HG03139 (cell line): ENCODE data around the gene CDH4.

ENCODE experiments used
- ATAC-seq: cut with Tn5 transposase; IDR thresholded peaks from one replicate; pipeline ENCODE4 v1.9.1; 2021; ENCODE audit not compliant: unreplicated experiment

CDH4 gene

DNA sequence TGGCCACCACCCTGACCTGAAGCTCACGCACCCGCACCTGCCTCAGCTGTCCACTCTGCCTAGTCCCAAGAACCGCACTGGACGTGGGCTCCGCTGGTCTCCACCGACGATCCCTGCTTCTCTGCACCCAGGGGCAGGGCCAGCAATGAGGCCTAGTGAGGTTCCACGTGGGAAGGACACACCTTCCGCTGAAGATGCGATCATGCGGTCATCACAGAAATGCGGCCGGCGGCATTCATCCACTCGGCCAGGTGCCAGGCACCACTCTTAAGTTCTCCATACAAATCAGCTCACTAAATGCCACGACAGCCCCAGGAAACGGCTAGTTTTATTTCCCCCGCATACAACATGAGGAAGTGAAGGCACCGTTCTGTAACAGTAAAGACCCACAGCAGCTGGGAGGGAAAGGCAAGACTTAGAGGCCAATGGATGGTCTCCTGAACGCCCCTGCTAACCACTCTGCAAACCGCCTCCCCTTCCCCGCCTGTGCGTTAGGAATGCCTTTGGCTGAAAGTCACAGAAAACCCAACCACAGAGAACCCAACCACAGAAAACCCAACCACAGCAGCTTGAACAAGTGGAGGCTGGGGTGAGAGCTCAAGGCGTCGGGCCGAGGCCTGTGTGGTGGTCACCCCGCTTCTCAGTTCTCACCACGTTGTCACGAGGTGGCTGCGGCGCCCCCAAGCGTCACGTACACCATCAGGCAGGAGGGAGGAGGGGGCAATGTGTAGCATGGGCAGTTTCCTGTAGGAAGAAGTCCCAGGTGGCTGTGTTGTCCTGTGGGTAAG lies 609.2 kb downstream of the CDH4 start:
- ATAC-seq, result no peak

DNA sequence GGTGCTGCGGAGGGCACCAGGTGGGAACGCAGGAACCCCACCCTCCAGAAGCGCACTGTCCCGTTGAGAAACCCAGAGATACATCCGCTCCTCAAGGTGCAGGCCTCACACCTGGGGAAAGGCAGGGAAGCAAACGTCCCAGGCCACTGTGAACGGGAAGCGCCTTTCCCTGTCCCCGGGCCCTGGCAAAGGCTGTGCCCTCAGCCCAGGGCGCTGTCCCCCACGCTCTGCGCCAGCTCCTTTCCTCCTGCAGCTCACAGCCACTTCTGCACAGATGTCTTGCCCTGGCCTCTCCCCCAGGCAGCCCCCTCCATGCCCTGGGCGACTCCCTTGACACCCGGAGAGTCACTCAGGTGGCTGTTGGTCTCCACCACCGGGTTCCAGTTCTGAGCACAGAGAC lies 609.8 kb downstream of the CDH4 start:
- no peak for ATAC-seq

DNA sequence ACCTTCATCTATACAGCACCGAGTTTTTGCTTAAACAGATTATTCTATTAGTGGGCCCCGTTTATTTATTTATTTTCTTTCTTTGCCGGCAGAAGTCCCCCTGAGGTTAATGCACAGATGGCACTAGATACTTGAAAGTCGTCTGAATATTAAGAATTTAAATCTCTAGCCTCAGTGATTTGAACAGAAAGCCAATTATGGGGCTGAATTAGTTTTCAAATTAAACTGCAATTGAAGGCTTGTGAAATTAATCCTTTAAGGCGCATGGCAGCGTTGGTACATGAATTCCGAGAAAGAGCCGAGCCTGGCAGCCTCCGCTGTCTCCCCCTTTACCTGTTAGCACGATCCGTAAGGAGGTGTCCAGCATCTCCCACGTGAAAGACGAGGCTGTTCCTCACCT lies 610.8 kb downstream of the CDH4 start:
- ATAC-seq, result no peak

DNA sequence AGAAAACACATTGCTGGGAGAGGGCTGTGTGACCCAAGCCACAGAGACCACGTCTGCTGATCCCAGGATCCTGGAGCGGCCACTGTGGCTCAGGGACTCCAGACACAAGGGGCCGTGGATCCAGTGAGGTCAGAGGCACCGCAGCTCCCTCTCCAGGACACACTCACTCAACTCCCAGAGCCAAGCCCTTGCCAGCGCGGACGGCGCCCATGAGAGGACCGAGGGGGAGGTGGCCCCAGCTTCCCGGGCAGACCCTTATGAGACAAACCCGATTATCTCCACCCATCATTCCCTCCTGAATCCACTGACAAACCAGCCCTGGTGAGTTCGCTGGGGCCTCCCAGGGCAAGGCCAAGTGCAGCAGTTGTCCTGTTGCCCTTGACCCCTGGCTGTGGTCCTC lies 612.4 kb downstream of the CDH4 start:
- ATAC-seq, result no peak

DNA sequence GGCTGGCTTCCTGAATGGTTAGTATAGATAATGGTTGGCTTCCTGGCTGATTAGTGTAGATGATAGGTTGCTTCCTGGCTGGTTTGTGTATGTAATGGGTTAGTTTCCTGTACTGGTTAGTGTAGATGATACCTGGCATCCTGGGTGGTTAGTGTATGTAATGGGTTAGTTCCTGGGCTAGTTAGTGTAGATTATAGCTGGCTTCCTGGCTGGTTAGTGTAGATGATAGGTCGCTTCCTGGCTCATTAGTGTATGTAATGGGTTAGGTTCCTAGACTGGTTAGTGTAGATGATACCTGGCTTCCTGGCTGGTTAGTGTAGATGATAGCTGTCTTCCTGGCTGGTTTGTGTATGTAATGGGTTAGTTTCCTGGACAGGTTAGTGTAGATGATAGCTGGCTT lies 613.3 kb downstream of the CDH4 start:
- no peak for ATAC-seq

DNA sequence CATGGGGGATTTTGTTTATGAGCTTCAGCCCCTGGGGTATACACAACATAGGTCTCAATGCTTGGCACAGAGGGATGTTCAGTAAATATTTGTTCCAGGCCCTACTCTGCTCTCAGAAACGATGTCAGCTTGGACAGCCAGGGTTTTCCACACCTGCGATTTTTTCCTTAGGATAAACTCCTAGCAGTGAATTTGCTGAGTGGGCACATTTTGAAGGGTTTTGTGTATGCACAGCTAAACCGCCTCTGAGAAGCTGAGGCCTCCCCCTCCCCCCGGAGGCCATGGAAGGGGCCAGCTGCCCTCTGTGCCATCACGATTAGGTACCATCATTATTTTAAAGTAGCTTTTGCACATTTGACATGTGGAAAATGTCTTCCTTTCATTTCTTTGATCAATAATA lies 614.1 kb downstream of the CDH4 start:
- ATAC-seq, result no peak

DNA sequence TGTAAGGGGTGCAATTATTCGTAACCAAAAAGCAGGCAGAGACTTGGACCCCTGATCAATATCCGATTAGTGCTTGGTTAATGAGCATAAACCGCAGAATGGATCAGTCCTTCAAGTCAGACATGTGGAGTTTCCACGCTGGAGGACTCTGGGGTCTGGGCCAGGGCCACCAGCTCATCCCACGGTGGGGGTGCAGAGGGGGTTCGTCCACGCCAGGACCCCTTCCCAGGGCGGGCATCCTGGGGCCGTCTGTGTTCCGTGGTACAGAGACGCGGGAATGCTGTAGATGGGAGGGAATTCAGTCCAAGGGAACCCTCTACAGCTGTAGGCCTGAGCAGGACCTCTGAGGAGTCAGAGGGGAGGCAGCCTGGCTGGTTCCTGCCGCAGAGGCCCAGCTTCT lies 615.9 kb downstream of the CDH4 start:
- ATAC-seq, result no peak

DNA sequence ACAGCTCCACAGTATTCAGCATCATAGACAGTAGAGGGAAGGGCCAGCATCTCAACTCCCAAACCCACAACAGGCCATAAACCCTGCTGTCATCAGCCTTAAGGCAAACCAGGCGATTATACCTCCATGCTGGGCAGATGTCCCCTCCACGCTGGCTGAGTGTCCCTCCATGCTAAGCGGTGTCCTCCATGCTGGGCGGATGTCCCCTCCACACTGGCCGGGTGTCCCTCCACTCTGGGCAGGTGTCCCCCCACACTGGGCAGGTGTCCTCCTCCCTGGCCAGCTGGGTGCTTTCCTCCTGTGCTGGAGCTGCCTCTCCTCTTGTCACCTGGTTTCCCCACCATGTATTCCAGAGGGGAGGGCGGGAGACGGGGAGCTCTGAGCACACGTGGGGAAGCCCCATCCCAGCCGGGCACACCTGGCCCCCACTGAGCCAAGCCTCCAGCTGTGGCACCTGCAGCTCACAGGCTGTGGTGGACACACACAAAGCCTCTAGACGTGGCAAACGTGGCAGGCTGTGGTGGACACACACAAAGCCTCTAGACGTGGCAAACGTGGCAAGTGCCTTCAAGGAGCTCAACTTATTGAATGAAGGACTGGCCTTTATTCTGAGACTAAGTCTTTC lies 616.5 kb downstream of the CDH4 start:
- ATAC-seq, result no peak

DNA sequence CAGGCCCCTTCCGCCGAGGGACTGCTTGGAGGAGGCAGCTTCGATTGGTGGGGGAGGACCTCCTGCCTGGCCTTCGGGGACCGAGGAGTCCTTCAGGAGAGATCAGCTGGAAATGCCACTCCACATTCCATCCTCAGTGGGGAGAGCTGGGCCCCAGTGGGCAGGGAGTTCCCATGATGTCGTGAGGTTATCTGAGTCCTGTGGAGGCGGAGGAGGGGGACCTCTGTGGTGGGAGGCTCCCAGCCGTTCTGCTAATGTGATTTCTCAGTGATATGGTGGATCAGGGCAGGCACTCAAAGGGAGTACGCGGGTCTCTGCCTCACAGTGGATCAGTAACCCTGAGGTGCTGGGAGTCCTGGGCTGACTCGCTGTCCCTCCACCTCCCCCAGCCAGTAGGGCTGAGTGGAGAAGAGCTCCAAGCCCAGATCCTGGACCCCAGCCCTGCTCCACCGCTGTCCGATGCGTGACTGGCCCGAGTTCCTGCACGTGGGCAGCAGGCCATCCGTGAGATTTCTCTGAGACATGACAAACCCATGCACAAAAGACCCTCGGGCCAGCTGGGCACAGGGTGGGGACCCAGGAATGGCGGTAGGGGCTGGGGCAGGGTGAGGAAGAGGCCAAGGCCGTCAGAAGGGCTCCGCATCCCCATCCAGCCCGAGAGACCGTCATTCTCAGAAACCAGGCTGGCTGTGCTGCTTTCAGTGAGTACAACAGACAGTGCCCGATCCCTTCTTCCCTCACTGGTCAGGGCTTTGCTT lies 617.9 kb downstream of the CDH4 start:
- no peak for ATAC-seq

DNA sequence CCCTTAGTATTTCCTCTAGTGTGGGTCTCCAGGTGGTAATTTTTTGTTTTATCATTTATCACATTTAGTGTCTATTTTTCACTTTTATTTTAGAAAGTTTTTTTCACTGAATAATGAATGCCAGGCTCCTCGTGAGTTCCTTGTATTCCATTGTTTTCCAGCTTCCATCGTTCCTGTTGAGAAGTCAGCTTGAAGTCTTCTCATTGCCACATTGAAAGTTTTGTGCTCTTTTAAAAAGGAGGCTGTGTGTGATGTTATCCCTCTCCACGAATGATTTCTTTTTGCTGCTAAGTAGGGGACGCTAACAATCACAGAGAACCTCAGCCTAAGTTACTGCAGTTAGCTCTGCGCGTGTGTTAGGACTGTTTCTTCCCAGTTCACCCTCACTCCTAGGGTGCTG lies 619.1 kb downstream of the CDH4 start:
- ATAC-seq, result no peak

DNA sequence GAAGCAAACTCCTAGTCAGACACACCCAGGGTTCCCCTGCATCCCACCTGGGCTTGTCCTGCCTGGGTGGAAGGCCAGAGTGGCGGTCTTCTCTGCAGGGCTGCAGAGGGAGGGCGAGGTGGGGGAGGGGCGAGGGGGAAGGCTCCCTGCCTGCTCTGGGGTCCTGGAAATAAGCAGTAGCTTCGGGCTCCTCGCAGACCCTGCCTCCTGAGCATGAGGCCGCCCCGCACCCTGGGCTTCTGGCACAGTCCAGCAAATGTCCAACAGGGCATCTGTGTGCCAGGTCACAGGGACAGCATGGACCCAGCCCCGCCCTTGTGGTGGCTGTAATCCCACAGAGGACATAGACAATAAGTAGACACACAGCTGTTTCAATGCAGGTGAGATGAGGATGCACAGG lies 619.9 kb downstream of the CDH4 start:
- ATAC-seq, result no peak

DNA sequence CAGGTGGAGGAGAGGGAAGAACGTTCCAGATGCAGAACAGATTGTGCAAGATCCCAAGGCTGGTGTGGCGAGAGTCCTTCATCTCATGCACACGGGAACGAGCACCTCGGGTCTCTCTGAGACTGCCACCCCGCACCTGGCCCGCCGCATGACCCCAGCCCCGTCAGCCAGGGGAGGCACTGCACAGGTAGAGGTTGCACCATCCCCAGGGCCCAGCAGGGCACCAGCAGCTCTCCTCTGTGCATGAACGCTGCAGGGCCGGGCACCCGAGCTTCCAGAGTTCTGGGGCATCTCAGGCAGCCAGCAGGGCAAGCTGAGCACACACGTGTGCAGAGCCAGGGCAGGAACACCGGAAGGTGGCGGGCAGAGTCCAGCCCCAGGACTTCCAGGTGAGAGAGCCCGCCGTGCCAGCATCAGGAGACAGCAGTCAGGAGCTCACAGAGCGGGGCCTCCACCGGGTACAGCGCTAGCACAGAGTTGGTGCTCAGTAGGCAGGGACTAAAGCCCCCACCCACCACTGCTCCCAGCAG lies 620.4 kb downstream of the CDH4 start:
- no peak for ATAC-seq

DNA sequence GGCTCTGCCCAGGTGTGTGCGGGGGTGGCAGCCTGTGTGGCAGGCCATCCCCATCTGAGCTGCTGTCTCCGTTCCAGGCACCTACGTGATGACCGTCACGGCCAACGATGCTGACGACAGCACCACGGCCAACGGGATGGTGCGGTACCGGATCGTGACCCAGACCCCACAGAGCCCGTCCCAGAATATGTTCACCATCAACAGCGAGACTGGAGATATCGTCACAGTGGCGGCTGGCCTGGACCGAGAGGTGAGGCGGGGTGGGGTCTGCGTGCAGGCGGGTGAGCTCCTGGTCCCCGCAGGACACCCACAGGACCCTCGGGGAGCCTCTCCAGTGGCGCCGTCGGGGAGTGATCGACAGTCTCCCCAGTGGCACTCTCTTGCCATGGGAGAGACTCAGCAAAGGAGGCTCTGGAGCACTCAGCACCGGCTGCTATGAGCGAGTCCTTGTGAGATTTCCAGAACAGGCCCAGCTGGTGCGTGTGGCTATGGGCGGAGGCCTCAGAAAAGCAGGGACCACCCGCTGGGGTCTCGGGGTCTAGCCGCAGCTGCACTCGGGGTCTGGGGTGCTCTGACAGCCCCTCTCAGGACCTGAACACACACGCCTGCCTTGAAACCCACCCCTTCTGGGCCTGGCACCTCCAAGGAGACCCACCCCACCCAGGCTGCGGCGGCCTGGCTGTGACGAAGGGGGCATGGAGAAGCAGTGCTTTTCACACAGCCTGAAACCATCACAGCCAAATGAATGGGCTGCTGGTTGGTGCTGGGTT lies 621.8 kb downstream of the CDH4 start:
- ATAC-seq, result no peak

DNA sequence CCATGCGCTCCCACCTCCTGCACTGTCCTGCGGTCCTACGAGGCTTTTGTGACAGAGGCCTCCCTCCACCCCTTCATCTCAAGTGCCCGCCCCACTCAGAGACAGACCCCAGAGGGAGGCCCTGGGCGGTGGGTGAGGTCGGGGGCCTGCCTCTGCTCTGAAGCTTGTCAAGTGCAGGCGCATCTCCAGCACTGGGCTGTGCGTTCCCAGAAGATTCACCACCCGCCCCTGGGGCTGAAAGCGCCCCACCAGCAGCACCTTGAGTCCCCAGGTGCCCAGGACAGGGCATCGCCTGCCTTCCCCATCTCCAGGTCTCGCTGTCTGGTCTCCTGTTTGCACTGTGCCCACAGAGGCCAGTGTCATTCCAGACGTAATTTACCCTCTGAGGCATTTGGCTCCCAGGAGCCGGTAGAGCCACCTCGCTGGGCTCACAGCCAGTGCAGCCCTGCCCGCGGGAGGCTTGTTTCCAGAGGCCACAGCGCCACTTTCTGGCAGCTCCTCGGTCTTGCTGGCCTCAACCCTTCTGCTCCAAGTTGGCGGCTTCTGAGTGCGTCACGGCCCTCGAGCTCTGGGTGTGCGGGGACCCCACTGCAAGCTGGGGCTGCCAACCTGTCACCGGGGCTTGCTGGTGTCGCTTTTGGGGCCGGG lies 622.5 kb downstream of the CDH4 start:
- ATAC-seq, result no peak

DNA sequence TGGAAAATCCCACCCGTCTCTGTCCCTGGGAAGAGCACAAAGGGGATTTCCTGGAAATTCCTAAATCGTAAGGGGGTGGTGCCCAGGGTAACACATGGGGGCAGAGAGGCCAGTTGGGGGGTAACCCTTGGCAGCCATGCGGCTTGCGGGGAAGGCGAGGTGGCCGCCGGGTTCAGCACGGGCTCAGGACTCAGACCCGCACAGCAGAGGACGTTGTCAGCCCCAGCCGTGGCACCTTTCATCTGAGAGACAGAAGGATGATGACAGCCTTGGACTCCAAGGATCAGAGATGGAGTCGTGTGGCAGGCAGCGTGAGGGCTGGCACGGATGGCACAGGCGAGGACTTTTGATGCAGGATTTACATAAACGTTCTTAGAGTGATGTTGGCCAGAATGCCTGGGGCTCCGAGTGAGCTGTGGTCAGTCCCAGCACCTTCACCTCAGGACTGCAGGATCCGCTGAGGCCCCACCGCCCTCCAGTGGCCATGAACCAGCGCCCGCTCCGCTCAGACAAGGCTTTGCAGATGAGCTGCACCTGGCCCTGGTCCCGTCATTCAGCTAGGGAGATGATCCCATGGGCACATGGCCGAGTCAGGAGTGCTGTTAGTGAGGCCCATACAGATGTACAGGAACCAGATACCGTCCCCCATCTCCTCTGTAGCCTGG lies 623.3 kb downstream of the CDH4 start:
- ATAC-seq, result no peak

DNA sequence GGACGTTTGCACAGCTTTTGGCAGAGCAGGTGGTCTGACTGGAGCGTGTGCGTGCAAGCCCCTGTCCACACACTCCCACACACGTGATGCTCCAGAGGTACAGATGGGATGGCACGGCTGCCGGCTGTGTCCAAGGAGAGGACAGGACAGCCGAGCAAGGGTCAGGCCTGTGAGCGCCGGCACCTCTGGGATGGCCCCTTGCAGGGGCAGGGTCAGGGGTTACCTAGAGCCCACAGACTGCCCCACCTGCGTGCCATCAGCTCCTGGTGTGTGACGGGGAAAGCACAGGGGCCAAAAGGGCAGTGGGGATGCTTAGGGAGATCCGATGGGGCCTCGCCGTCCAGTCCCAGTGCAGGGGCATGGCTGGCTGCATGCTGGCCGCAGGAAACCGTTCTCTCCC lies 623.9 kb downstream of the CDH4 start:
- no peak for ATAC-seq

DNA sequence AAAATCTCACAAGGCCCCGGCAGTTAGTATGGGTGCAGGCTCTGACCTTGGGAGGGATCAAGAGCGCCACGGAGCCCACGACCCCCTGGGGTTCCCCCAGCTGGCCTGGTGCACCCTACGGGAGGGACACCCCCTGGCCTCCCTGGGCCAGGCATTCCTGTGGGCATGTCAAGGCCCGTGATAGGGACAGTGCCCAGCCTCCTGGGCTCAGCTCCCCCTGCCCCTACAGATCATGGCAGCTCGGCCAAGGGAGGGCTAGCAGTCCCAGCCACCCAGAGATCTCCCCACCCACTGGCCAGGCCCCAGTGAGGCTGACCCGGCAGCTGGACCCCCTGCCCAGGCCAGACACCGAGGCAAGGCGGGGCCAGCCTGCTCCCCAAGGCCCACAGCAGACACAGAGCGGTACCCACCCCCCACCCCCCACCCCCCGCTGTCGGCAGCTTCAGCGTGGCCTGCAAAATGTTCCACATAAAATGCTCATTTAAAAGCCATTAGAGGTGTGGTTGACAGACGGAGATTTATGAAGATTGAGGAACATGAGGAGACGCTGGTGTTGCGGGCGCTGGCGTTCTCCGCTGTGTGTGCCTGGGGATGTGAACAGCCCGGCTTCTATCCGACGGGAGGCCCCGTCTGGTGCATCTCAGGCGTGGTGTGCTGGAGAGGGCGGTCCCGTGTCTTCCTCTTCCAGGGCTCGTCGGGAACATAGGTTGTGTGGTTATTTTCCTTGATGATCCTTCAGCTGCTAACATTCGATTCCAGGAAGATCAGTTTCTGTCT lies 625.1 kb downstream of the CDH4 start:
- no peak for ATAC-seq

DNA sequence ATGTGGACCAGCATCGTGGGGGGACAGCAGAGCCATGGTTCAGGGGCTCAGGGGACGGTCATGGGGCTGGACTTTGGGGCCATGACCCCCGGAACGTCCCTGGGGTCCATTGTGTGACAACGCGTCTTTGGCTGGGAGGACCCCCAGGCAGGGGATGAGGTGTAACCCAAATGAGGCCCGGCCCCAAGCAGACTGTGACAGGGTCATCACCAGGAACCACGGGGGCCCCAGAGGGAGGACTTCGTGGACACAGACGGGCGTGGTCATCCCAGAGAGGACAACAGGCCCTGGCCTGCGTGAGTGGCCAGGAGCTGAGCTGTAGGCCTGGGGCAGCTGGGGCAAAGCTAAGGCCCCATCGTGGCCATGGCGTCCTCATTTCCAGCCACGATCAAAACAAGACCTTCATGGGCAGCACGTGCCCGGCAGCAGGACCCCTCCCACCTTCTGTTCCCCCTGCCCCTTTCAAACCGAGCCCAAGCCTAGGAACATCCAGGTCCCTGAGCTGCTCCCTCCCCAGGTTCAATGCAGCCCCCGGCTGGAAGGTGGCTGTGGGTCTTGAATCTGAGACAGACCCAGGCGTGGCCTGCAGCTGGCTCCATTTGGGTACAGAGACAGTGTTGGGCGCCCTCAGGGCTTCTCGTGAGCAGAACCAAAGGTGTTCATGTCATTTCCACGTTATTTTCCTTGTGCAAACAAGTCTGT lies 625.9 kb downstream of the CDH4 start:
- no peak for ATAC-seq
